Measurements from ENCODE around the gene OSM.

- no peak for TF ChIP-seq MAX (IDR thresholded peaks at IDR 0.05; ENCODE audit: insufficient read depth, insufficient read length)
- no peak for TF ChIP-seq CTCF (IDR thresholded peaks at IDR 0.05; ENCODE audit: extremely low read depth in 1 of 2, insufficient read depth in 1 of 2, low read depth in 1 of 2, low read length in 2 of 2)
- TF ChIP-seq EZH2 (IDR thresholded peaks at IDR 0.05; ENCODE audit: borderline replicate concordance, low read depth, low read length, severe bottlenecking), result no peak
- no peak for TF ChIP-seq POLR2A (IDR thresholded peaks at IDR 0.05; ENCODE audit: low read depth, low read length)
- no peak for TF ChIP-seq POLR2AphosphoS5 (IDR thresholded peaks at IDR 0.05; ENCODE audit: insufficient read depth, low read depth, low read length)
- no peak for TF ChIP-seq MYC (IDR thresholded peaks at IDR 0.05; ENCODE audit: low read depth, low read length)
- TF ChIP-seq FOS (IDR thresholded peaks at IDR 0.05; ENCODE audit: borderline replicate concordance, insufficient read depth, low read length), result no peak
- no peak for TF ChIP-seq JUN (IDR thresholded peaks at IDR 0.05; ENCODE audit: borderline replicate concordance, insufficient read depth, insufficient read length, low read depth)
Measured at GRCh38 chr22:30292069-30292970, 25.7 kb upstream of the OSM start.

Measured in endothelial cell of umbilical vein (primary cell).